HFFc6 (cell line): ENCODE measurements around the gene DRICH1. TPM values are rescaled to one million over a fixed set of nuclear protein-coding genes. Genes with fewer than 3 reads are reported as not detected.
"Not testable (repeated sequence)": the region's sequence is repeated elsewhere in the genome, so short reads cannot be mapped to it uniquely, and the experiment has no call there.

Experiments
- DNase-seq: peaks from one replicate; pipeline ENCODE4 v3.0.0-alpha.2; 2018
- H3K27ac Mint-ChIP-seq: 2 replicates; pipeline ENCODE4 v1.8.0; 2020; ENCODE audit warnings: mild to moderate bottlenecking, mixed read lengths
- H3K27me3 Mint-ChIP-seq: 2 replicates; pipeline ENCODE4 v1.8.0; 2021; ENCODE audit warnings: mild to moderate bottlenecking, moderate library complexity, mixed read lengths; ENCODE audit not compliant: insufficient read depth
- H3K36me3 Mint-ChIP-seq: 2 replicates; pipeline ENCODE4 v1.8.0; 2021; ENCODE audit warnings: low read depth, mixed read lengths
- H3K4me1 Mint-ChIP-seq: 2 replicates; pipeline ENCODE4 v1.8.0; 2020; ENCODE audit warnings: low read depth, mixed read lengths
- H3K4me3 Mint-ChIP-seq: 2 replicates; pipeline ENCODE4 v1.8.0; 2020; ENCODE audit warnings: mild to moderate bottlenecking, moderate library complexity, mixed read lengths
- H3K9me3 Mint-ChIP-seq: 2 replicates; pipeline ENCODE4 v1.8.0; 2020; ENCODE audit warnings: mild to moderate bottlenecking, mixed read lengths
- total RNA-seq, 6 experiments: library from RNA; stranded (reverse); fragmentation: NEBNext Ultra II Directional; extraction: Animal tissue kit (Norgen Biotek cat#: 25700); gene quantifications; 2 replicates in 1 of 6; 3 replicates in 5 of 6; pipeline ENCODE4 v1.2.3, GENCODE V29; 2021
- TF ChIP-seq, protein P1 (sequence below): fragments of 200-600 bp; sonication (generic); IDR thresholded peaks from 2 replicates; pipeline ENCODE4 v1.5.0; 2021; ENCODE audit warnings: antibody characterized with exemption, mild to moderate bottlenecking

The DRICH1 gene
- total RNA-seq, 6 experiments from 2014 or later, result 0.14 to 0.25 (median 0.24) TPM; not detected in 3

DNA sequence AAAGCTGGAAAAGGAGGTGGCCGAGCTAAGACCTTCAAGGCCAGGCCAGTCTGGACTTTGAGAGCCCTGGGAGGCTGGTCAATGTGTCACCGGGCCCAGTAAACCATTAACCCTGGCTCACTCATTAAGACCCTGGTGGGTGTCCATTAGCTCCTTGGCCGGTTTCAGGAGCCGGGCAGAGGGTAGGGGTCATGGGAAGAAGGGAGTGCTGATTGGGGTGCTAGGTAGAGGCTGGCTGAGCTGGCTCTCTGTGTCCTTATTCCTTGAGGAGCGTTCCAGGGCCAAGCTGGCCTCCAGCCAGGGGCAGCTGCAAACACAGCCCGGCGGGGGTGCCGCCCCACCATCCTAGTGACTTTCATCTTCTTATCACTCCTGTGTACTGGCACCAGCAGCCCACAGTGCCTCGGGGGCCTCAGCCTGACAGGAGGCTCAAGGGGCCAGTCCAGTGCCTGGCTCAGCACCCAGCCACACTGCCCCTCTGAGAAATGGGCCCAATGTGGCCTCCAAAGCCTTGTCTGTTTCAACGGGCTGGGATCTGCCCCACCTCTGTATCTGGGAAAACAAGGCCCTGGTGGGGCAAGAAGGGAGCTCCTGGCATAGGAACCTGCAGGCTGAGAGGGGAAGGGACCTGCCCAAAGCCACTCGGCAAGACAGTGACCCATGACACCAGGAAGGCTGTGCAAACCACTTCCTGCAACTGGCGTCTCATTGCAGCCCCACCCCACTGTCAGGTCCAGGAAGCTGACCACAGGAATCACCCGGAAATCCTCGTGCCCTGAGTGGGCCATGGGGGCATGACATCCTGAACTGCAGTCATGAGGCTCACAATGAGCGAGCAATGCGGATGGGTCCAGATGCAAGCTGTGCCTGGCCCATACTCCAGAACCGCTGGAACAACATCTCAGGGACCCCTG, 43.6 kb upstream of the DRICH1 start:
- TF ChIP-seq, protein P1, sequence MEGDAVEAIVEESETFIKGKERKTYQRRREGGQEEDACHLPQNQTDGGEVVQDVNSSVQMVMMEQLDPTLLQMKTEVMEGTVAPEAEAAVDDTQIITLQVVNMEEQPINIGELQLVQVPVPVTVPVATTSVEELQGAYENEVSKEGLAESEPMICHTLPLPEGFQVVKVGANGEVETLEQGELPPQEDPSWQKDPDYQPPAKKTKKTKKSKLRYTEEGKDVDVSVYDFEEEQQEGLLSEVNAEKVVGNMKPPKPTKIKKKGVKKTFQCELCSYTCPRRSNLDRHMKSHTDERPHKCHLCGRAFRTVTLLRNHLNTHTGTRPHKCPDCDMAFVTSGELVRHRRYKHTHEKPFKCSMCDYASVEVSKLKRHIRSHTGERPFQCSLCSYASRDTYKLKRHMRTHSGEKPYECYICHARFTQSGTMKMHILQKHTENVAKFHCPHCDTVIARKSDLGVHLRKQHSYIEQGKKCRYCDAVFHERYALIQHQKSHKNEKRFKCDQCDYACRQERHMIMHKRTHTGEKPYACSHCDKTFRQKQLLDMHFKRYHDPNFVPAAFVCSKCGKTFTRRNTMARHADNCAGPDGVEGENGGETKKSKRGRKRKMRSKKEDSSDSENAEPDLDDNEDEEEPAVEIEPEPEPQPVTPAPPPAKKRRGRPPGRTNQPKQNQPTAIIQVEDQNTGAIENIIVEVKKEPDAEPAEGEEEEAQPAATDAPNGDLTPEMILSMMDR, result no peak
- no peaks in the 10 kb centered on the region; the same call in 1 of the 2 replicates for H3K27me3 Mint-ChIP-seq
- H3K9me3 Mint-ChIP-seq, result no peaks in the 10 kb centered on the region
- H3K27ac Mint-ChIP-seq, result no peak overlapping the region
- no peak for DNase-seq
- no peak overlapping the region for H3K4me3 Mint-ChIP-seq
- H3K36me3 Mint-ChIP-seq, result no peaks in the 10 kb centered on the region
- no peaks in the 10 kb centered on the region for H3K4me1 Mint-ChIP-seq

DNA sequence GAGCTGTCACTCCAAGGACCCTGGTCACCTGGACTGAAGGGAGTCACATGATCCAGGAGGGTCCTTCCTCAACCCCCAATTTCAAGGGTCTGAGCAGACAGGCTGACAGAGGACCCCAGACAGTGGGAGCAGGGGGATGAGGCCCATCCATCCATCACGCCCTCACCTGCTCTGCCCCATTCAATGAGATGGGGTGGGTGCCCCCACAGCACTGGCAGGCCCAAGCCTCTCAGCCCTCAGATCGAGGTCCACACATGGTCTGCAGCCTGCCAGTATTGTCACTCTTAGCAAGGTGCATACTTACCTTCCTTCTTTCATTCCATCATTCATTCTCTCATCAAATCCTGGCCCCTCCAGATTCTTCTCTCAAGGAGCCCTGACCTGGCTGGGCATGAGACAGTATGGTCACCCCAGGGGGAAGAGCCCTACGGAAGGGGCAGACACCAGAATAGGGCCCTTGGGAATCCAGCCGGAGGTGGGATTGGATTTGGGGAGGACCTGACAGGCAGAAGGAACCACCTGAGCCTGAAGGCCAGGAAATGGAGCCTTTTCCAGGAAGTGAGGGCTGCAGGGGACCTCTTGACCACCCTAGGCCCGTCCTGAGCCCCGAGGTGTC, 42.9 kb upstream of the DRICH1 start:
- H3K36me3 Mint-ChIP-seq, H3K27ac Mint-ChIP-seq, H3K4me3 Mint-ChIP-seq, DNase-seq, H3K9me3 Mint-ChIP-seq, H3K4me1 Mint-ChIP-seq, H3K27me3 Mint-ChIP-seq: not testable (repeated sequence)

DNA sequence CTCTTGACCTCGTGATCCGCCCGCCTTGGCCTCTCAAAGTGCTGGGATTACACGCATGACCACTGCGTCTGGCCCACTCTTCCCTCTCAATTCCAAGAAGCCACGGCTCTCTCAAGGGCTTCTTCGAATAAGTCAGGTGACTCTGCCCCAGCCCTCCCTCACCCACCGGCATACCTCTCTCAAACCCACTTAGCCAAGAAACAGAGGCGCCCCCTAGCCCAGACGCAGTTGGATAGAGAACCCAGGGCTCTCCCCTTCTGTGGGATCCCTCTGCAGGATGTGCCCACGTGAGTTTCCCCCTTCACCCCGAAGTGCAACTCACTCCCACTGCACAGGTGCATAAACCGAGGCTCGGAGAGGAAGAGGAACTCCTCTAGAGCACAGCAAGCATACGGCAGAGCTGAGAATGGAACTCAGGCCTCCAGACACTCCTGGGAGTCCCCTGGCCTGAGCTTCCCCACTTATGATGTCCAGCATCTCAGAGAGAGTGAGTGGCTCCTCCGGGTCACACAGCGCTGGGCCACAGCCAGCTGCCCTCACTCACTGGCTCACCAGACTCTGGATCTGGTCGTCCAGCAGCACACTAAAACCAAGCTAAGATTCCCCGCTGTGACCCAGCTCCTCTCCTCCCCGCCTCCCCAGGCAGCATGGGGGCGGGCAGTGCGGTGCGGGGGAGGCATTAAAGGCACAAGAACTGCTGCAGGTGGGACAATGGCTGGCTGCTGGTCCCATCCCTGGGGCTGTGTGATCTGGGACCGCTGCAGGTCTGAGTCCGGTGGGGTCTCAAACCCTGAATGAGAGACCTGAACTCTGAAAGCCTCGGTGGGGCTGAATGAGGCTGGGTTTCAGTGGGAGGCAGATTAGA, 41.9 kb upstream of the DRICH1 start:
- Mint-ChIP-seq H3K27me3 (peaks cover 2% of the 10 kb centered on the region; the same call in 1 of the 2 replicates), H3K27ac (no peak overlapping the region), H3K36me3 (no peaks in the 10 kb centered on the region)

DNA sequence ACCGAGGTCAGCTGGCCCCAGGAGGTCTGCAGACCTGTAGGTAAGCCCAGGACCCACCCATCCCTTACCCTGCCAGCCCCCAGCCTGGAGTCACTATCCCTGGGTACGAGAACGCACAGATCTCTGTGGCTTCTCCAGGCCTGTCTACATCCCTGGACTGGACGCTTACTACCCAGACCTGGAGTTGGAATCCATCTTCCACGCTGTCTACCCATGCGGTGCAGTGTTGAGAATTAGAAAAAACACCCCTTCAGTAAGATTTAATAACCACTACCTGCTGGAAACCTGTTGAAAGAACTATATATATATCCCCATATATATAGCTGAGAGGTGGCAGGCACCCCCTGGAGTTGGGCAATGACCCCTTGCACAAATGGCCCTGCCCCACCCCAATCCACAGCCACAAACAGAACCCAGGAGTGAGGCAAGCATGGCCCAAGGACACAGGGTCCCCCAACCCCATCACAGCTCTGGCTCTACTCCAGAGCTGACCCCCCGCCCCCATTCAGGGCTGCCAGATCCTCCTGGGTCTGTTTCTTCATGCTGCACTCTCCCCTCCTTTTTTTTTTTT, 41.0 kb upstream of the DRICH1 start:
- peaks cover 2% of the 10 kb centered on the region; the same call in 1 of the 2 replicates for H3K27me3 Mint-ChIP-seq
- TF ChIP-seq, protein P1, result no peak
- no peak overlapping the region for H3K4me3 Mint-ChIP-seq
- H3K4me1 Mint-ChIP-seq, result no peaks in the 10 kb centered on the region
- no peaks in the 10 kb centered on the region for H3K9me3 Mint-ChIP-seq
- H3K36me3 Mint-ChIP-seq, result no peaks in the 10 kb centered on the region
- DNase-seq, result no peak
- H3K27ac Mint-ChIP-seq, result no peak overlapping the region

More for the DNA sequence above, 41.9 kb upstream of the DRICH1 start:
- Mint-ChIP-seq H3K9me3 (no peaks in the 10 kb centered on the region), H3K4me3 (no peak overlapping the region), H3K4me1 (no peaks in the 10 kb centered on the region)
- no peak for DNase-seq
- TF ChIP-seq, protein P1, result no peak

DNA sequence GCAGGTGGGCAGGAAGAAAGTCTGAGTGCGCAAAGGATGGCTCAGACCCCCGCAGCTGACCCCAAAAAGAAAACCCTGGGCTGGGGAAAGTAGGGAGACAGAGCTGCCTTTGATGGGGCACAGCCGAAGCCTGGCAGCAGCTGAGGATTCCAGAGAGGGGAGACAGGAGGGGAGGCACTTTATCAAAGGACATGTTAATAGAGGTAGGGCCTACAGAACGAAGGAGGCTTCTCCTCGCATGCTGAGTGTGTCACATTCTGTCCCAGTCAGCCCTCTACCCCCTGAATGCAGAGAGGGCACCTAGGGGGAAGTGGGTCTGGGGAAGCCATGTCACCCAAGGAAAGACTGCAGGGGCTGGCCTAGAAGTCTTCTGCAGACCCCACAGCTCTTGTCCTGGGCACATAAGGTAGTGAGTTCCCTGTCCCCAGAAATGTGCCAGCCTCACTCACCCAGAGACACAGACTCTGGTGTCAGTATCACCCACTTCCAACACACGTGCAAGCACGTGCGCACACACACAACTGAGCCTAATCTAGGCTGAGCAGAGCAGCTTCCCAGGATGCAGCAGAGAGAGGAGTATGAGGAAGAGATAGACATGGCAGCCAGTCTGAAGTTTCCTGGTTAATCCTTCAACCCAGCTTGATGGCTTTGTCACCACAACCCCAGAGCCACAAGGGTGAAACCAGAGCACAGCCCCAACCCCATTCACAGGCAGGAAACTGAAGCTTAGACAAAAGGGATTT, 40.4 kb upstream of the DRICH1 start:
- H3K27ac Mint-ChIP-seq, H3K4me1 Mint-ChIP-seq, H3K4me3 Mint-ChIP-seq, H3K36me3 Mint-ChIP-seq, H3K27me3 Mint-ChIP-seq, DNase-seq, H3K9me3 Mint-ChIP-seq: not testable (repeated sequence)

DNA sequence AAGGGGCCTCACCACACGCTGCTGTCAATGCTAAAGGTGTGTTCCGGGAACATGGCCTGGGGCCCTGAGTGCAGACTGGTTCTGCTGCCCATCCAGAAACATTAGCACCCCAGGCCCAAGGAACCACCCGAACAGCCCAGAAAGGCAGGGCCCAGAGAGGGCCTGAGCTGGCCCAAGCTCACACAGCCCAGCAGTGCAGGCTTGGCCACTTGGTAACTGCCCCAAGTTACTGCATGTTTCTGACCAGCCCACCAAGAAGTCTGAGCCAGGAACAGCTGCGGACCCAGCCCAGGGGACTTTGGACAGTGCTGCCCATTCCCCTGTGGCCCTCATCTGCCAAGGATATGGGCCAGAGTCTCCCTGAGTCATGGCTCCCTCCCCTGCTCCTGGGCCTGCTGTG, 39.3 kb upstream of the DRICH1 start:
- H3K36me3 Mint-ChIP-seq, H3K27me3 Mint-ChIP-seq, H3K4me1 Mint-ChIP-seq, H3K9me3 Mint-ChIP-seq, DNase-seq, H3K4me3 Mint-ChIP-seq, H3K27ac Mint-ChIP-seq: not testable (repeated sequence)
